ENCODE measurements around the gene TTC7B. TPM values are rescaled to one million over a fixed set of nuclear protein-coding genes. Genes with fewer than 3 reads are reported as not detected.
A peak's percentile ranks its signal among the peaks of the same experiment; 100 is the strongest.

The TTC7B gene
- total and polyA plus RNA-seq, 2 of the 13 experiments (the other 11 are each of a cell fraction or from before 2014, with no cell fraction given): 1.3 to 3.2 TPM

GRCh38 chr14:90500665-90501370 is 315.4 kb downstream of the TTC7B start (continued):
- TF ChIP-seq SKIL (CRISPR knock-in tag; IDR thresholded peaks at IDR 0.05; ENCODE audit: borderline replicate concordance) (peak; percentile 77; the same call in 1 of the 2 replicates), GATAD2A (CRISPR knock-in tag; IDR thresholded peaks at IDR 0.05) (0 out of 2 replicates have a peak, but pooled peaks have one; percentile 12), ZNF484 (CRISPR knock-in tag; IDR thresholded peaks at IDR 0.05; ENCODE audit: borderline replicate concordance, low read depth) (no peak), ZFX (CRISPR knock-in tag; IDR thresholded peaks at IDR 0.05; ENCODE audit: low read depth) (peak; percentile 72), IKZF1 (IDR thresholded peaks at IDR 0.05) (no peak), IRF9 (CRISPR knock-in tag; IDR thresholded peaks at IDR 0.05; ENCODE audit: borderline replicate concordance) (no peak), NRL (CRISPR knock-in tag; IDR thresholded peaks at IDR 0.05; ENCODE audit: borderline replicate concordance) (no peak), LCORL (IDR thresholded peaks at IDR 0.05) (no peak), LCORL (CRISPR knock-in tag; IDR thresholded peaks at IDR 0.05) (0 out of 2 replicates have a peak, but pooled peaks have one; percentile 26), USF2 (IDR thresholded peaks at IDR 0.05; ENCODE audit: low read depth, low read length) (no peak), USF2 (CRISPR knock-in tag; IDR thresholded peaks at IDR 0.05; ENCODE audit: borderline replicate concordance) (no peak), HNF4G (IDR thresholded peaks at IDR 0.05; ENCODE audit: borderline replicate concordance, low read depth, low read length) (no peak), HNF4G (CRISPR knock-in tag; IDR thresholded peaks at IDR 0.05; ENCODE audit: borderline replicate concordance, low read depth) (no peak), ZBTB20 (CRISPR knock-in tag; IDR thresholded peaks at IDR 0.05; ENCODE audit: borderline replicate concordance, low read depth) (peak; percentile 20; the same call in 1 of the 2 replicates), ZNF260 (CRISPR knock-in tag; IDR thresholded peaks at IDR 0.05; ENCODE audit: borderline replicate concordance, low read depth) (no peak), NR2F2 (IDR thresholded peaks at IDR 0.05; ENCODE audit: borderline replicate concordance, low read depth) (no peak), PRMT3 (CRISPR knock-in tag; IDR thresholded peaks at IDR 0.05; ENCODE audit: borderline replicate concordance, low read depth) (no peak), ZNF691 (CRISPR knock-in tag; IDR thresholded peaks at IDR 0.05; ENCODE audit: borderline replicate concordance, low read depth) (no peak; the same call in 1 of the 2 replicates), MTF1 (CRISPR knock-in tag; IDR thresholded peaks at IDR 0.05) (no peak), ASH2L (IDR thresholded peaks at IDR 0.05; ENCODE audit: insufficient read length, low read depth, low read length) (no peak), ZBTB37 (CRISPR knock-in tag; IDR thresholded peaks at IDR 0.05) (no peak), ARNTL (CRISPR knock-in tag; IDR thresholded peaks at IDR 0.05) (no peak)
